Airway epithelial cell (primary cell): ENCODE results near the gene CSTB. TPM values are rescaled to one million over a fixed set of nuclear protein-coding genes. Genes with fewer than 3 reads are reported as not detected.

Source experiments
- total RNA-seq: library from RNA; depleted of rRNA; stranded (reverse); fragments of >200 nt; gene quantifications from 2 replicates; pipeline ENCODE4 v1.2.3, GENCODE V29; 2015

The CSTB gene
- 84.7 and 165 TPM in 2 replicates for total RNA-seq

GRCh38 chr21:43775795-43776430, at the start of gene CSTB:
TSS of gene CSTB (minus strand) at chr21:43776308. CDS start at chr21:43776269, 39 bp downstream.

GRCh38 chr21:43789276-43790009, 13.3 kb upstream of the CSTB start, which contains the start of gene RRP1:
TSS of gene RRP1 (plus strand) at chr21:43789577. CDS start at chr21:43789630, 53 bp downstream.

Other genes starting within 250 kb of the CSTB start
- 5.5 and 10.6 TPM in 2 replicates for gene HSF2BP, start 116.8 kb downstream of the CSTB start, total RNA-seq
- gene RRP1B, start 116.7 kb downstream of the CSTB start, total RNA-seq: 36.6 and 42.0 TPM in 2 replicates
- 137 and 146 TPM in 2 replicates for gene PDXK, start 57.2 kb downstream of the CSTB start, total RNA-seq
- 35.9 and 38.3 TPM in 2 replicates for gene RRP1, start 13.3 kb upstream of the CSTB start, total RNA-seq
- 30.1 and 44.2 TPM in 2 replicates for gene AGPAT3, start 88.9 kb upstream of the CSTB start, total RNA-seq
- 14.1 and 15.6 TPM in 2 replicates for gene TRAPPC10, start 236.0 kb upstream of the CSTB start, total RNA-seq